AG10803 (cell line): ENCODE results near the gene GJD4.

Source experiments
- DNase-seq: peaks from one replicate; pipeline ENCODE4 v3.0.0; 2010; ENCODE audit warnings: low read depth
- H3K4me3 ChIP-seq: 2 replicates; pipeline ENCODE4 v1.5.1; 2011; ENCODE audit warnings: mild to moderate bottlenecking, low read length, control low read depth
- CTCF ChIP-seq: conservative IDR thresholded peaks from 2 replicates; pipeline ENCODE4 v1.5.1; 2011; ENCODE audit warnings: mild to moderate bottlenecking, low read length, control low read depth, inconsistent platforms

Gene GJD4

DNA sequence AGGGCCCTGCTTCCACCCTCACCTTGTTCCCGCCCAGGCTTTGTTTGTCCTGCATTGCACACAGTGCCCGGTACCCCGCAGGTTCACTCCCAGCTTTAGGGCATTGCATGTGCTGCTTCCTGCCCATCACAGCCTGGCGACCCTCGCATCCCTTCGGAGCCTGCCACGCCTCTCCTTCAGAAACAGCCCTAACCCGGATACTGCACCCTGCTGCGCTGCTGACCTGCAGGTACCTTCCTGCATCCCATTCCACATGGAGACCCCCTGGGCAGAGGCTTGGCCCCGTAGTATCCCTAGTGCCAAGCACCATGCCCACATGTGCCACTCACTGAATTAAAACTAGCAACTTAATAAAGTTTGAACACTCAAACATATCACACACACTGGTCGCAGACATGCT is 19.8 kb upstream of the GJD4 start:
- DNase-seq: no peak
- no peak for TF ChIP-seq CTCF
- no peak overlapping the region for H3K4me3 ChIP-seq

GRCh38 chr10:35585903-35586535 is 19.1 kb upstream of the GJD4 start:
- no peak for DNase-seq
- TF ChIP-seq CTCF: no peak
- H3K4me3 ChIP-seq: no peak overlapping the region

DNA sequence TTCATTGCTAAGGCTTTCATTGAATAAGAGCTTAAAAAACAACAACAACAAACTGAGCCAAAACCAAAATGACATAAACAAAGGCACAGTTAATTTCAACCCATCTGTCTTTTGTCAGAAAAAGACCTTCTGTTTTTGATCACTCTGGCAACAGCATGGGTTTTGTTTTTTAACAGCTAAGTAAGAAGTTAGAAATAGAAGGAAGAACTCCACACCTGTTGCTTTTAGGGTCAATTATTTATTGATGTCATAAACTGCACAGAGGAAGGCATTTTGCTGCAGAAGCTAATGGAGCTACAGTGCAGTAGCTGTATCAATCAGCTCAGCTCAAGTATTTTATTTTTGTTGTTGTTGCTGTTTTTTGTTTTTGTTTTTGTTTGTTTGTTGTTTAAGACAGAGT is 16.3 kb upstream of the GJD4 start:
- DNase-seq: no peak
- TF ChIP-seq CTCF: no peak
- no peak overlapping the region for H3K4me3 ChIP-seq

GRCh38 chr10:35592441-35592840 is 12.7 kb upstream of the GJD4 start:
- DNase-seq: no peak
- TF ChIP-seq CTCF: no peak
- no peak overlapping the region for H3K4me3 ChIP-seq

DNA sequence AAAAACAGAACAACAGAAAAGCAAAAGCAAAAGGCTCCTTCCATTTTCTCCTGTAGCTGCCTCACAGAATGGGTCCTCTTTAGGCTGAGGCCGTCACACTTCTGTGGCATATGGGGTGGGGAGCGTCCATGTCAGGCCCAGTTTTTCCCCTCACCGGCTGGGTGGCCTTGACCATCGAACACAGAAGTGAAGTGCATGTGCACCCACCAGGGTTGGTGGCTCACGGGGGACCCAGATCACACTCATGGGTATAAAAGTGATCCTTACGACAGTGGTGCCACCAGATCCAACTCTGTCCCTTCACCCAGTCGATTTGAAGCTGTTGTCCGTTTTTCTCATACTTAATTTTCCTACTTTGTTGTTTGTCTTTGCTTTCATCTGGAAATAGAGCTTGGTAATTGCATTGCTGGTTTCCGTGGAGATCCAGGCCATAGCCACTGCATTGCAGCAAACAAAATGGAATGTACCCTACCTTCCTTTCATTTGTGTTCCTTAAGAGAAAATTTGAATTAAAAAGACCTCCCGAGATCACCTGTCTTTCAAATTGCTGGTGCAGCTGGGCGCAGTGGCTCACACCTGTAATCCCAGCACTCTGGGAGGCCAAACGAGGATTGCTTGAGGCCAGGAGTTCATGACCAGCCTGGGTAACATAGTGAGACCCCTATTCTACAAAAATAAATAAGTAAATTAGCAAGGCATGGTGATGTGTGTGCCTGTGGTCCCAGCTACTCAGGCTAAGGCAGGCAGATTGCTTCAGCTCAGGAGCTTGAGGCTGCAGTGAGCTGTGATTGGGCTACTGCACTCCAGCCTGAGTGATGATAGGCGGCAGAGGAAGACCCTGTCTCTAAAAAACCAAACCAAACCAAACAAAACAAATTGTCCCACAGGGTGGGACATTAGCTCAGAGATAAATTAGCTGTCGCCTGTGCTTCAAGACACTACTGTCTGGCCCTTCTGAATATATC is 10.7 kb upstream of the GJD4 start:
- H3K4me3 ChIP-seq: no peak overlapping the region
- TF ChIP-seq CTCF: no peak
- DNase-seq: no peak

GRCh38 chr10:35595106-35595505 is 10.0 kb upstream of the GJD4 start:
- no peak for DNase-seq
- H3K4me3 ChIP-seq: no peak overlapping the region
- TF ChIP-seq CTCF: no peak

DNA sequence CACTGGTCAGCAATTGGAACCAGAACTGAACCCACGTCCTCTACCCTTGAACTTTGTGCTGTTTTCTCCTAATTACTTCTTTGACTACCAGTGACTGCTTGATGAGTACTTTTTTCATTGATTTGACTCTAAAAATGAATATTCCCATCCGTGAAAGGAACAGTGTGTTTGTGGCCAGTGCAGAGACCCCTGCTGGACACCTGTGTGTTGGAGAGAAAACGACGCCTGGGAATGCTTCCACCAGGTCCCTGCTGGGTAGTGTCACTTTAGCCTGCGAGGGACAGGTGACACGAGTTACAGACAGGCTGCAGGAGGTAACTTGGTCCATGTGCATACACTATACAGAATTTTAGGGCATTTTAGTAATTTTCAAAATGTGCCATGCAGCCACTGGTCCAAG is 6.8 kb upstream of the GJD4 start:
- no peak for DNase-seq
- peak; percentile 48 for TF ChIP-seq CTCF
- no peak overlapping the region for H3K4me3 ChIP-seq
